K562 (cell line): Measurements from ENCODE around the gene MAP3K2.

Source experiments
- CTCF ChIP-seq, 3 experiments: IDR thresholded peaks in 2 of 3; conservative IDR thresholded peaks in 1 of 3; 2 replicates each; pipeline ENCODE4 v1.5.1; 2011 to 2012; ENCODE audit warnings: low read length in 3 of 3, mild to moderate bottlenecking in 3 of 3, control low read depth in 2 of 3, improper control_type of control experiment in 1 of 3, inconsistent platforms in 1 of 3, low read depth in 1 of 3, mixed read lengths in 1 of 3, moderate library complexity in 1 of 3; ENCODE audit not compliant: insufficient read depth in 2 of 3
- KLF10 ChIP-seq: fragments of 250-450 bp; sonication (Bioruptor Pico); IDR thresholded peaks from 2 replicates; pipeline ENCODE4 v1.6.1; 2021; ENCODE audit warnings: matching md5 sums
- MAX ChIP-seq: sonication (generic); formaldehyde crosslinking; IDR thresholded peaks from 2 replicates; pipeline ENCODE4 v1.9.0; 2022; ENCODE audit warnings: mild to moderate bottlenecking, missing genetic modification reagents
- MTA3 ChIP-seq: fragments of 450-650 bp; formaldehyde crosslinking; IDR thresholded peaks from 2 replicates; pipeline ENCODE4 v1.6.1; 2017; ENCODE audit warnings: mild to moderate bottlenecking, borderline replicate concordance
- SIN3A ChIP-seq, 2 experiments: fragments of 150-350 bp in 1 of 2; IDR thresholded peaks; 2 replicates each; pipeline ENCODE4 v1.6.1; 2011 to 2016; ENCODE audit warnings: borderline replicate concordance in 2 of 2, low read depth in 2 of 2, low read length in 2 of 2, mild to moderate bottlenecking in 2 of 2, moderate library complexity in 2 of 2; ENCODE audit not compliant: control insufficient read depth in 1 of 2
- ZNF655 ChIP-seq: fragments of 250-450 bp; sonication (Bioruptor Pico); IDR thresholded peaks from 2 replicates; pipeline ENCODE4 v1.5.0; 2021

- TF ChIP-seq ZNF655 (CRISPR knock-in tag) (no peak), SIN3A (IDR thresholded peaks at IDR 0.05; ENCODE audit: borderline replicate concordance in 2 of 2, control insufficient read depth in 1 of 2, low read depth in 2 of 2, low read length in 2 of 2) (no peak), CTCF (IDR thresholded peaks at IDR 0.05 in 2 of 3, conservative IDR thresholded peaks at IDR 0.05 in 1 of 3; ENCODE audit: insufficient read depth in 2 of 3, low read depth in 1 of 3, low read length in 3 of 3) (peak in 2 of 3 experiments; percentile 24 to 44; a peak in 2 of 6 replicates), KLF10 (CRISPR knock-in tag) (no peak), MTA3 (no peak), MAX (CRISPR knock-in tag) (no peak)
These were observed 117.1 kb downstream of the MAP3K2 start for GRCh38 chr2:127270663-127271062.
